HepG2 (cell line): ENCODE measurements around the gene NLGN4X. TPM values are rescaled to one million over a fixed set of nuclear protein-coding genes. Genes with fewer than 3 reads are reported as not detected.

Experiments used
- ATAC-seq: fragments of 200-7000 bp; cut with Tn5 transposase; 3 replicates; pipeline ENCODE4 v1.9.1; 2020; ENCODE audit warnings: mild to moderate bottlenecking, moderate library complexity
- BruUV-seq: library from RNA; stranded (reverse); fragments of 400-500 nt; replicated peaks from 2 replicates; lab custom pipeline; 2021; lab: Mats Ljungman, UMichigan
- CTCF ChIA-PET: fragments of 300-600 bp; formaldehyde crosslinking; extraction: SDS; loops from one replicate; lab custom pipeline; 2021; ENCODE audit warnings: low total read pairs, inconsistent platforms, low intra/inter-chr PET ratio; lab: Yijun Ruan, JAX
- POLR2A ChIA-PET: fragments of 350-600 bp; sonication (Branson Sonifier 250); formaldehyde crosslinking; loops from one replicate; lab custom pipeline; 2020; ENCODE audit warnings: antibody characterized with exemption, inconsistent platforms; lab: Yijun Ruan, JAX
- DNase-seq: peaks from one replicate; pipeline ENCODE4 v3.0.0-alpha.2; 2015; ENCODE audit warnings: low spot score
- FAIRE-seq: peaks from 3 replicates; lab custom pipeline; 2011; peaks lifted over from hg19 to GRCh38; lab: Jason Lieb, UNC
- H2AFZ ChIP-seq: one replicate; pipeline ENCODE4 v1.6.1; 2011; ENCODE audit warnings: low read length, inconsistent platforms
- H3K27ac ChIP-seq: fragments of 300-600 bp; 3 replicates; pipeline ENCODE4 v1.8.0; 2011; ENCODE audit warnings: mixed run types, mild to moderate bottlenecking, mixed read lengths, low read length, inconsistent platforms; ENCODE audit not compliant: insufficient read depth; ENCODE audit errors: extremely low read length
- H3K27me3 ChIP-seq, 2 experiments: fragments of 200-600 bp in 1 of 2; 2 replicates in 1 of 2; 3 replicates in 1 of 2; pipeline versions ENCODE4 v1.6.0 to v1.8.0; 2011; ENCODE audit warnings: low read length in 2 of 2, mild to moderate bottlenecking in 2 of 2, moderate library complexity in 2 of 2, inconsistent platforms in 1 of 2; ENCODE audit not compliant: insufficient read depth in 2 of 2, control insufficient read depth in 1 of 2
- H3K36me3 ChIP-seq, 2 experiments: fragments of 200-600 bp in 1 of 2; replicated peaks in 1 of 2; 2 replicates in 1 of 2; 3 replicates in 1 of 2; pipeline versions ENCODE4 v1.5.1 to v1.8.0; 2011; ENCODE audit warnings: low read length in 2 of 2, inconsistent platforms in 1 of 2; ENCODE audit not compliant: insufficient read depth in 2 of 2, control insufficient read depth in 1 of 2
- H3K4me1 ChIP-seq: 2 replicates; pipeline ENCODE4 v1.5.1; 2012; ENCODE audit warnings: low read length, inconsistent platforms; ENCODE audit not compliant: insufficient read depth
- H3K4me2 ChIP-seq: 2 replicates; pipeline ENCODE4 v1.6.0; 2011; ENCODE audit warnings: low read depth, low read length, inconsistent platforms
- H3K4me3 ChIP-seq, 3 experiments: fragments of 200-600 bp in 1 of 3; sonication (generic), shearing (Covaris generic) in 1 of 3; replicated peaks in 1 of 3; 2 replicates each; pipeline ENCODE4 v1.5.1; 2011 to 2016; ENCODE audit warnings: low read length in 3 of 3, inconsistent platforms in 2 of 3, low read depth in 2 of 3, mild to moderate bottlenecking in 2 of 3, control low read depth in 1 of 3, mixed read lengths in 1 of 3; ENCODE audit not compliant: insufficient read depth in 1 of 3
- H3K79me2 ChIP-seq: one replicate; pipeline ENCODE4 v1.6.1; 2011; ENCODE audit warnings: low read length, inconsistent platforms; ENCODE audit not compliant: insufficient read depth
- H3K9ac ChIP-seq: 2 replicates; pipeline ENCODE4 v1.6.0; 2011; ENCODE audit warnings: mild to moderate bottlenecking, low read depth, low read length, inconsistent platforms; ENCODE audit not compliant: insufficient read depth
- H3K9me3 ChIP-seq: 2 replicates; pipeline ENCODE4 v1.5.1; 2012; ENCODE audit warnings: mild to moderate bottlenecking, low read length
- H4K20me1 ChIP-seq: 2 replicates; pipeline ENCODE4 v1.6.0; 2011; ENCODE audit warnings: inconsistent platforms, mild to moderate bottlenecking, low read length, moderate library complexity; ENCODE audit not compliant: insufficient read depth
- ATM ChIP-seq: fragments of 450-650 bp; IDR thresholded peaks from 2 replicates; pipeline ENCODE4 v1.7.1; 2017; ENCODE audit warnings: mild to moderate bottlenecking, borderline replicate concordance
- CHD2 ChIP-seq: IDR thresholded peaks from 2 replicates; pipeline ENCODE4 v1.6.1; 2011; ENCODE audit warnings: low read depth, low read length, improper control_type of control experiment
- NFKBIZ ChIP-seq: IDR thresholded peaks from 2 replicates; pipeline ENCODE4 v1.6.1; 2018; ENCODE audit warnings: missing genetic modification reagents, missing compliant biosample characterization
- ONECUT2 ChIP-seq: sonication (generic); formaldehyde crosslinking; IDR thresholded peaks from 2 replicates; pipeline ENCODE4 v1.4.0; 2020; ENCODE audit warnings: missing genetic modification reagents
- PATZ1 ChIP-seq: sonication (generic); formaldehyde crosslinking; IDR thresholded peaks from 2 replicates; pipeline ENCODE4 v1.4.0; 2020; ENCODE audit warnings: missing genetic modification reagents
- TMF1 ChIP-seq: sonication (generic); formaldehyde crosslinking; IDR thresholded peaks from 2 replicates; pipeline ENCODE4 v1.8.1; 2022; ENCODE audit warnings: low read depth, missing genetic modification reagents
- XRCC5 ChIP-seq: fragments of 200-400 bp; formaldehyde crosslinking; optimal IDR thresholded peaks from 2 replicates; pipeline ENCODE3; 2017; ENCODE audit warnings: mild to moderate bottlenecking, low read length
- ZBTB49 ChIP-seq: sonication (generic); formaldehyde crosslinking; IDR thresholded peaks from 2 replicates; pipeline ENCODE4 v1.4.0; 2020; ENCODE audit warnings: missing genetic modification reagents, borderline replicate concordance
- ZNF256 ChIP-seq: sonication (generic); formaldehyde crosslinking; conservative IDR thresholded peaks from 2 replicates; pipeline ENCODE4 v1.4.0; 2020; ENCODE audit warnings: missing genetic modification reagents
- ZNF451 ChIP-seq: sonication (generic); formaldehyde crosslinking; IDR thresholded peaks from 2 replicates; pipeline ENCODE4 v1.5.0; 2020; ENCODE audit warnings: mild to moderate bottlenecking, missing genetic modification reagents
- ZNF570 ChIP-seq: sonication (generic); formaldehyde crosslinking; IDR thresholded peaks from 2 replicates; pipeline ENCODE4 v1.4.0; 2020; ENCODE audit warnings: mild to moderate bottlenecking, missing genetic modification reagents, borderline replicate concordance
- WGBS: methylation state at CpG from one replicate; pipeline ENCODE4 v1.1.6; 2017; ENCODE audit warnings: low lambda C conversion rate; 5-methylcytosine and 5-hydroxymethylcytosine counted together
- in situ Hi-C: cut with HindIII; loops from 2 replicates; pipeline ENCODE4 v1.10.0; 2017; ENCODE audit warnings: low pct_unique_long_range_greater_than_20kb; ENCODE audit not compliant: extremely low pct_ligation_motif_present
- intact Hi-C: fragments of 100-400 bp; cut with micrococcal nuclease; formaldehyde crosslinking; loops from one replicate; pipeline ENCODE4 v1.10.0; 2022; ENCODE audit not compliant: unreplicated experiment
- polyA plus RNA-seq, 8 experiments: library from polyadenylated mRNA; depleted of rRNA in 3 of 8; stranded (reverse) in 7 of 8; unstranded in 1 of 8; fragments of >200 nt; fragmentation: Illumina TruSeq in 4 of 8; extraction: Trizol in 4 of 8; gene quantifications; 2 replicates each; pipeline versions ENCODE4 v1.2.1 to v1.2.3, GENCODE V29; 2011 to 2016; ENCODE audit warnings: low read depth in 4 of 8, missing spikeins in 1 of 8, mixed read lengths in 1 of 8; ENCODE audit not compliant: insufficient read depth in 1 of 8
- total RNA-seq, 5 experiments: library from RNA; depleted of rRNA; stranded (reverse); fragments of >200 nt; fragmentation: Illumina TruSeq; extraction: Trizol; gene quantifications; 2 replicates each; pipeline ENCODE4 v1.2.3, GENCODE V29; 2016; ENCODE audit warnings: low read depth in 1 of 5

The NLGN4X gene
- total and polyA plus RNA-seq, 2 of the 13 experiments (the other 11 are each of a cell fraction or from before 2014, with no cell fraction given), result not detected

- no peak for TF ChIP-seq NFKBIZ (CRISPR knock-in tag)
- no peak for TF ChIP-seq ZNF256
Measured at GRCh38 chrX:6026429-6026828, 202.2 kb downstream of the NLGN4X start (continued).

- BruUV-seq, result no TSS peak
- Histone ChIP-seq H3K27ac (no peak overlapping the region), H3K9me3 (no peaks in the 10 kb centered on the region), H3K9ac (no peak overlapping the region), H4K20me1 (no peaks in the 10 kb centered on the region), H3K36me3 (no peaks in the 10 kb centered on the region)
- no peak for FAIRE-seq
- POLR2A ChIA-PET, result no interaction called here
- CTCF ChIA-PET, result no interaction called here
- intact Hi-C loops (no loop called here), in situ Hi-C loops (no loop called here)
- no peak for ATAC-seq
- TF ChIP-seq CHD2, result no peak
- no peak for TF ChIP-seq TMF1 (CRISPR knock-in tag)
- TF ChIP-seq ATM, result no peak
- TF ChIP-seq ZNF570 (CRISPR knock-in tag), result no peak
- TF ChIP-seq PATZ1 (CRISPR knock-in tag), result no peak
- TF ChIP-seq ZBTB49 (CRISPR knock-in tag), result no peak
- TF ChIP-seq ONECUT2 (CRISPR knock-in tag), result no peak
- no peak for TF ChIP-seq XRCC5
- TF ChIP-seq ZNF451 (CRISPR knock-in tag), result no peak
- TF ChIP-seq, all 625 proteins: peak for 0
- Histone ChIP-seq H2AFZ (no peak overlapping the region), H3K27me3 (no peaks in the 10 kb centered on the region), H3K4me2 (no peak overlapping the region), H3K4me3 (no peak overlapping the region), H3K79me2 (no peaks in the 10 kb centered on the region), H3K4me1 (no peaks in the 10 kb centered on the region)
- no peak for DNase-seq
- WGBS, result 3% methylated on average over 3 of the region's 4 CpGs
Measured at GRCh38 chrX:6024204-6024603, 204.5 kb downstream of the NLGN4X start.
